Left lung (tissue), 10 donors: Measurements from ENCODE around the gene GASK1A. TPM values are rescaled to one million over a fixed set of nuclear protein-coding genes. Genes with fewer than 3 reads are reported as not detected.

Experiments
- ATAC-seq: fragments of 200-7000 bp; cut with Tn5 transposase; one replicate; pipeline ENCODE4 v1.9.1; 2020; ENCODE audit warnings: moderate library complexity
- DNase-seq, 4 donors: peaks; one replicate each; pipeline ENCODE4 v3.0.0-alpha.2; 2013 to 2020
- H3K27ac ChIP-seq, 2 donors: fragments of 200-600 bp; sonication (generic) in 1 of 2; one replicate each; pipeline versions ENCODE4 v1.5.0 to v1.8.0; 2020 to 2021
- H3K27me3 ChIP-seq, 2 donors: fragments of 200-600 bp; sonication (generic) in 1 of 2; one replicate each; pipeline versions ENCODE4 v1.5.0 to v1.8.0; 2020 to 2021
- H3K36me3 ChIP-seq, 2 donors: fragments of 200-600 bp; sonication (generic) in 1 of 2; one replicate each; pipeline versions ENCODE4 v1.5.0 to v1.8.0; 2020 to 2021
- H3K4me1 ChIP-seq, 2 donors: fragments of 200-600 bp; one replicate each; pipeline ENCODE4 v1.8.0; 2021
- H3K4me3 ChIP-seq, 2 donors: fragments of 200-600 bp; sonication (generic) in 1 of 2; one replicate each; pipeline versions ENCODE4 v1.5.0 to v1.8.0; 2020 to 2021; ENCODE audit warnings: mild to moderate bottlenecking in 1 of 2
- H3K9me3 ChIP-seq, 2 donors: fragments of 200-600 bp; sonication (generic) in 1 of 2; one replicate each; pipeline versions ENCODE4 v1.5.0 to v1.8.0; 2020 to 2021
- intact Hi-C, 2 donors: fragments of 100-400 bp; cut with DNase I; formaldehyde crosslinking; loops; one replicate each; pipeline versions ENCODE4 v1.11.2 to v1.14.2; 2022
- polyA plus RNA-seq, 6 donors: library from polyadenylated mRNA; unstranded; fragments of 120-200 nt; gene quantifications; one replicate each; pipeline ENCODE4 v1.2.1, GENCODE V29; 2013; ENCODE audit not compliant: insufficient read length in 6 of 6
- total RNA-seq, 2 donors: library from RNA; stranded (reverse); fragmentation: NEBNext Ultra II Directional; extraction: Animal tissue kit (Norgen Biotek cat#: 25700); gene quantifications; one replicate each; pipeline ENCODE4 v1.2.1, GENCODE V29; 2021
- TF ChIP-seq, protein P1 (sequence below), 2 donors: fragments of 200-600 bp; sonication (generic) in 1 of 2; IDR thresholded peaks; one replicate each; pipeline versions ENCODE4 v1.5.0 to v1.8.0; 2021; ENCODE audit warnings: antibody characterized with exemption in 2 of 2
- donor health status: DM: no; HTN: yes; CAD: no.
- donor health status: DM: no; HTN: no; CAD: no.

The GASK1A gene
- total and polyA plus RNA-seq, 8 donors: 3.1 to 12.3 (median 4.2) TPM

DNA sequence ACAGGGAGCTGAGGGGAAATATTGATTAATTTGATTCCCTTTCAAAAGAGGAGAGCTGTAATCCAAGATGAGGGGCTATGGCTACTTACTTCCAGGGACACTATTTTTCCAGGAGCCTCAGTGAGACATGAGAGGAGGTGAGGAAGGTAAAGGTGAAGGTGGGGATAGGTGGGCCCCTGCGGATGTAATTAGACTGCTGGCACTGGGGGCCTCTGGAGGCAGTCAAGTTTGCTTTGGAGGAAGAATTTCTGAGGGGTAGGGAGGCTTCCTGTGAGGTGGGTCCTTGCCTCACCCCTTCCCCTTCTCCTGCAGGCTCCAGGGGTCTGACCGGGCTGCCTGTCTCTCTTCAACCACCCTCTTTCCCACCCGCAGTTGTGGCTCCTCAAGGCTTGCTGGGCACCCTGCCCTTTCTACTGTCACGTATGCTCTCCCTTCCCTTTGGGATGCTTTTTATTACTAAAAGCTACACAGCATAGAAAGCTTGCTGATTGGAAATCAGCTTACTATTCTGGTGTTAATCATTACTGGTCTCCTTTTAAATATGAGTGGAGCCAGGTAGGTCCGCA, 22.5 kb downstream of the GASK1A start:
- no peaks in the 10 kb centered on the region for H3K9me3 ChIP-seq
- H3K4me3 ChIP-seq: no peak overlapping the region
- ATAC-seq (no peak), DNase-seq (no peak)
- H3K27ac ChIP-seq: peak overlapping the region; percentile 36 to 63
- intact Hi-C loops: no loop called here
- no peaks in the 10 kb centered on the region for H3K27me3 ChIP-seq
- no peaks in the 10 kb centered on the region for H3K36me3 ChIP-seq
- TF ChIP-seq, protein P1, sequence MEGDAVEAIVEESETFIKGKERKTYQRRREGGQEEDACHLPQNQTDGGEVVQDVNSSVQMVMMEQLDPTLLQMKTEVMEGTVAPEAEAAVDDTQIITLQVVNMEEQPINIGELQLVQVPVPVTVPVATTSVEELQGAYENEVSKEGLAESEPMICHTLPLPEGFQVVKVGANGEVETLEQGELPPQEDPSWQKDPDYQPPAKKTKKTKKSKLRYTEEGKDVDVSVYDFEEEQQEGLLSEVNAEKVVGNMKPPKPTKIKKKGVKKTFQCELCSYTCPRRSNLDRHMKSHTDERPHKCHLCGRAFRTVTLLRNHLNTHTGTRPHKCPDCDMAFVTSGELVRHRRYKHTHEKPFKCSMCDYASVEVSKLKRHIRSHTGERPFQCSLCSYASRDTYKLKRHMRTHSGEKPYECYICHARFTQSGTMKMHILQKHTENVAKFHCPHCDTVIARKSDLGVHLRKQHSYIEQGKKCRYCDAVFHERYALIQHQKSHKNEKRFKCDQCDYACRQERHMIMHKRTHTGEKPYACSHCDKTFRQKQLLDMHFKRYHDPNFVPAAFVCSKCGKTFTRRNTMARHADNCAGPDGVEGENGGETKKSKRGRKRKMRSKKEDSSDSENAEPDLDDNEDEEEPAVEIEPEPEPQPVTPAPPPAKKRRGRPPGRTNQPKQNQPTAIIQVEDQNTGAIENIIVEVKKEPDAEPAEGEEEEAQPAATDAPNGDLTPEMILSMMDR (IDR thresholded peaks at IDR 0.05): no peak
- H3K4me1 ChIP-seq: no peaks in the 10 kb centered on the region

- TF ChIP-seq, protein P1 (IDR thresholded peaks at IDR 0.05): no peak
- intact Hi-C loops: no loop called here
- DNase-seq (no peak), ATAC-seq (peak; percentile 35)
- H3K4me1 ChIP-seq: no peaks in the 10 kb centered on the region
- no peak overlapping the region for H3K4me3 ChIP-seq
- H3K27me3 ChIP-seq: no peaks in the 10 kb centered on the region
- H3K9me3 ChIP-seq: no peaks in the 10 kb centered on the region
- H3K36me3 ChIP-seq: no peaks in the 10 kb centered on the region
- H3K27ac ChIP-seq: peak overlapping the region in 1 of 2 donors; percentile 35
Observed at GRCh38 chr3:43004282-43004681, 25.2 kb downstream of the GASK1A start.

DNA sequence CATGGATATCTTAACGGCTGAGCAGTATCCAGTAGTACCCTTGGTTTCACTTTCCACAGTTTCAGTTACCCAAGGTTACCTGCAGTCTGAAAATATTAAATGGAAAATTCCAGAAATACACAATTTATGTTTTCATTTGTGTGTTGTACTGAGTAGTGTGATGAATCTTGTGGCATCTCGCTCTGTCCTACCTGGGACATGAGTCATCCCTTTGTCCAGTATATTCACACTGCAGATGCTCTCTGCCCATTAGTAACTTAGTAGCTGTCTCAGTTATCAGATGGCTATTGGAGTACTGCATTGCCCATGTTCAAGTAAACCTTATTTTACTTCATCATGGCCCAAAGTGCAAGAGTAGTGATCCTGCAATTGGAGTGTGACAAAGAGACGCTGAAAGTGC, 26.1 kb downstream of the GASK1A start:
- no peaks in the 10 kb centered on the region for H3K27me3 ChIP-seq
- ATAC-seq: no peak
- no peak overlapping the region for H3K27ac ChIP-seq
- TF ChIP-seq, protein P1 (IDR thresholded peaks at IDR 0.05): no peak
- no peaks in the 10 kb centered on the region for H3K36me3 ChIP-seq
- H3K4me1 ChIP-seq: no peaks in the 10 kb centered on the region
- no peak for DNase-seq
- H3K9me3 ChIP-seq: no peaks in the 10 kb centered on the region
- intact Hi-C loops: no loop called here
- H3K4me3 ChIP-seq: no peak overlapping the region

DNA sequence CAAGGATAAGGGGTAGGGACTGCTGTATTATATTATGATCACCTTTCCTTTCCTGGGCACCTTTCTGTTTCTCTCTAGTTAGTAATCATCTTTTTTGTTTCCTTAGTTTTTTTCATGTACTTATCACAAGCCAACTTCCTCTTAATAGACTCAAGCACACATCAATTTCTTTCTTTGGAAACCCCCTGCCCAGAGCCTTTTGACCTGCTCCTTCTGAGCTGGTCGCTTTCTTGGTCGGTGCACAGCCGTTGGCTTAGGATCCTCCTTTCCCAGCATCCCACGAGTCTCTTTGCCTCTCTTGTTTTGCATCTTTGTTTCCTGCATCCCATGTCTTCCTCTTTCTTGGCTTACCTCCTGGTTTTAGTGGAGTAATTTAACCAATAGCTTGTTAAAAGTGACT, 26.9 kb downstream of the GASK1A start:
- H3K27me3 ChIP-seq: no peaks in the 10 kb centered on the region
- H3K27ac ChIP-seq: no peak overlapping the region
- H3K4me1 ChIP-seq: no peaks in the 10 kb centered on the region
- DNase-seq (no peak), ATAC-seq (no peak)
- H3K36me3 ChIP-seq: no peaks in the 10 kb centered on the region
- no peak overlapping the region for H3K4me3 ChIP-seq
- intact Hi-C loops: no loop called here
- H3K9me3 ChIP-seq: no peaks in the 10 kb centered on the region
- TF ChIP-seq, protein P1 (IDR thresholded peaks at IDR 0.05): no peak

DNA sequence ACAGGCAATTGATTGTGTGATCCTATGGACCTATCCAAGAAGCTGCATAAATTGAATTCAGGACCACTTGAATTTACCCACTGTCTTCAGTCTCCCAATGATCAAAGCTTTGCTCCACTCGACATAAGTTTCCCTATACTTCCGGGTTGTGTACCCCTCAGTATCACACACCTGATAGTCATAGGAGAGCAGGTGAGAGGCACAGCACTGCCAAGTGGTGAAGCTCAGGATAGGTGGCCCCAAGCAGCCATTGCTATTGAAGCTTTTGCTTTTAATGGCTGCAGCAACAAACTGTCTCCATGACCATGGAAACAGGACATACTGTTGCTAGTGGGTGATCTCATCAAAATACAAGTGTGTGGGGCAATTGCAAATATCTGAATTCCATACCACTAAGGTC, 27.7 kb downstream of the GASK1A start:
- Histone ChIP-seq H3K9me3 (peaks cover 0 to 1% of the 10 kb centered on the region in 2 donors), H3K4me3 (no peak overlapping the region), H3K4me1 (no peaks in the 10 kb centered on the region), H3K27ac (no peak overlapping the region), H3K27me3 (no peaks in the 10 kb centered on the region), H3K36me3 (no peaks in the 10 kb centered on the region)
- TF ChIP-seq, protein P1 (IDR thresholded peaks at IDR 0.05): no peak
- ATAC-seq (no peak), DNase-seq (no peak)
- intact Hi-C loops: no loop called here
